Stimulated activated CD4-positive, alpha-beta T cell treated with anti-CD3 and anti-CD28 coated beads, Interleukin-1b, Interleukin-23, amount 100 ng/mL, for 1 hour (primary cell): ENCODE results near the gene TMSB10.
"Not testable (repeated sequence)": the region's sequence is repeated elsewhere in the genome, so short reads cannot be mapped to it uniquely, and the experiment has no call there.

ENCODE experiments used
- DNase-seq, 2 donors: peaks; one replicate each; pipeline ENCODE4 v3.0.0-alpha.2; 2020; ENCODE audit warnings: low read depth in 2 of 2

Gene TMSB10

DNA sequence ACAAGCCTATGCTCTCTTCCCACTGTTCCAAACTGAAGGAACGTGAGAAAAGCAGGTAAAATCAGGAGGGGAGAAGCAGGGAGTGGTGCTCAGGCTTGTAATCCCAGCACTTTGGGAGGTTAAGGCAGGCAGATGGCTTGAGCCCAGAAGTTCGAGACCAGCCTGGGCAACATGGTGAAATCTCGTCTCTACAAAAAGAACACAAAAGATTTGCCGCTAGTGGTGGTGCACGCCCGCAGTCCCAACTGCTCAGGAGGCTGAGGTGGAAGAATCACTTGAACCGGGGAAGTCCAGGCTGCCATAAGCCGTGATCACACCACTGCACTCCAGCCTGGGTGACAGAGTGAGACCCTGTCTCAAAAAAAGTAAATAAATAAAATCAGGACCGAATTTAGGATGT, 1.3 kb upstream of the TMSB10 start:
- DNase-seq, result no peak

DNA sequence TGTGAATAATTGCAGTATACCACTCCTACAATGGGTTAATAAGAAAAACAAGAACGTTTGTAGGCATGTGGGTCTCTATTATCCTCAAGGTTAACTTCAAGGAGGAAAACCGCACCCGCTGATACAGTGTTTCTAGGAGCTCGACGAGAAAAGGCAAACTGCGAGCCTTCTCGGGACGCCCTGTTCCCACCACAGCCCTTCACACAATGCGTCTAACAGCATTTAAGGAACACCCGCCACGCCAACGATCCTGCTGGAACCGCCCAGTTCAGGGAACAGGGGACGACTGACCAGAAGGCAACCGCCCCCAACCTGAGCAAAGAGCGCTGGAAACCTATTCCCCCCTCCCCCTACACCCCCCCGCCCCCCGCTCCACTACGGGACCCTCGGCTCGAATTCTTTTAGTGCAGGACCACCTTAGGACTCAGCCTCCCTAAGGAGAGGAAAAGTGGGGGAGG, 710 bp upstream of the TMSB10 start:
- DNase-seq, result no peak

DNA sequence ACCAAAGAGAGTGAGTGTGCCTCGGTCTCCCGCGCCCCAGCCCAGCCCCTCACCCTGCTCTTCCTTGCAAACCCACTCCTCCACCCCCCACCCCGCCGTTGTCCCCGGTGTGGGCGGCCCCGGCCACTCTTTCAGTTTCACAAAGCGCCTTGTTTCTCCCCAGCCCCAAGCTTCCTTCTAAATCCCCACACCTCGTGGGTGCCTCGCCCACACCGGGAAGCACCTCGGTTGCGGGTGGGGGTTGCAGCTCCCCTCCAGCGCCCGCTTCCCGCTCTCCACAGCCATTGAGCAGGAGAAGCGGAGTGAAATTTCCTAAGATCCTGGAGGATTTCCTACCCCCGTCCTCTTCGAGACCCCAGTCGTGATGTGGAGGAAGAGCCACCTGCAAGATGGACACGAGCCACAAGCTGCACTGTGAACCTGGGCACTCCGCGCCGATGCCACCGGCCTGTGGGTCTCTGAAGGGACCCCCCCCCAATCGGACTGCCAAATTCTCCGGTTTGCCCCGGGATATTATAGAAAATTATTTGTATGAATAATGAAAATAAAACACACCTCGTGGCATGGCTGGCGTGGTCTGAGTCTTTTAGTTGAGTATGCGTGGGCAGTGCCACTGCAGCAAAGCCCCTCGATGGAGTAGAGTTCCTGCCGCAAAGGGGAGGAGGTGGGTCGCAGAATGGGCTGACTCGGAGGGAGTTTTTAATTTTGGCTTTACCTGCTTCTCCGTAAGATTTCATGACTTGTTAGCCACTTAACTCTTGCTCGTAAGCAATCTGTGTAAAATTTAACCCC, 848 bp downstream of the TMSB10 start:
- no peak for DNase-seq

DNA sequence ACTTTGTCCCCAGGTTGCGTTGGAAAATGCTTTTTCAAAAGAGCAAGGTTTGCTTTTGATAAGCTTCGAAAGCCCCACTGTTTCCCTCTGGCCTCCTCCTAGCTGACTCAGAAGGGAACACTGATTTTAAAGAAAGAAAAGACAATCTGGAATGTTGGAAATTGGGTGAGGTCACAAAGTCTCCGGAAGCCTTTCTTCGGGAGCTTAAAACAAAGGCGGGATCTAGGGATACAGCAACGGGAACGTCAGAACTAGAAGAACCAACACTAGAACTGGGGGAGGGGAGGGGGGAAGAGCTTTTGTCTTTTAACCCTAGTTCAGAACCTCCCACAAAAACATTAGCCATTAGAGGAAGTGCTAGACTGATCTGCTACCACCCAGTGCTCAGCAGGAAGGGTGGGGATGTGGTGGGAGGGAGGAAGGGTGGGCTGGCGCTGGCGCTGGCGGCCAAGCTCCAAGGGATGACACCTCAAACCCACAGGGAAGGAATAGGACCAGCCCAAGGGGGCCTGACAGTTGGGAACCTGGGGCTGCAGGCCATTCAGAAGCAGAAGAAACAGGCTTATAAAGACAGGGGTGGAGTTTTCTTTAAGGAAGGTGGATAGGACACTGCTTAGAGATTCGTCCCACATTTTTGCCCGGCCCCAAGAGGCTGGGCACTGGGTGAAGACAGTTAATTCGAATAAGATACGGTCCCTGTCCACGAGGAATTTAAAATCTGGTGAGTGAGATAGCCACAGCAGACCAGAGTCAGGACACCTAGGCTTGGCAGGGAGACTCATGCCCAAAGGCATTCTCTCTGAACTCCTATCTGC, 1.7 kb downstream of the TMSB10 start:
- no peak for DNase-seq

DNA sequence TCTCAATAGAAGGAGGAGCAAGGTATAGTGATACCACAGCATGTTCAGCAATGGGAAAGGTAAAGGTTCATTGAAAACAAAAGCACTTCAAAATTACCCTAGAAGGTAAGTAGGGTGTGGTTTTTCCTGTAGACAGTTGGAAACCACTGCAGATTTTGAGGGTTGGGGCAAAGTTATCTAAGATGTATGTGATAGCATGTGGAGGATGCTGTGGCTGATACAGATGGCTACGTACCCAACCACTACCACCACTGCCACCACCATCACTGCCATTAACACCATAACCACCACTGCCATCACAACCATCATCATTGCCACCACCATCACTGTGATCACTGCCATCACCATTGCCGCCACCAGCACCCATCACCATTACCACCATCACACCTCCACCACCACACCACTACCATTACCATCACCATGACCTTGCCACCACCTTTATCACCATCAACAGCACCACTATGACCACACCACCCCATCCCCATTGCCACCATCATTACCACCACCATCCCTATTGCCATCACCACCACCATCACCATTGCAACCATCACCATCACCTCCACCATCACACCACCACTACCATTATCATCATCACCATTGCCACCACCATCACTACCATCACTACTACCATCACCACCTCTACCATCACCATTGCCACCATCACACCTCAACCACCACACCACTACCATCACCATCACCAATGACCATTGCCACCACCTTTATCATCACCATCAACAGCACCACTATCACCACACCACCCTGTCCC, 3.7 kb downstream of the TMSB10 start:
- DNase-seq, result no peak

DNA sequence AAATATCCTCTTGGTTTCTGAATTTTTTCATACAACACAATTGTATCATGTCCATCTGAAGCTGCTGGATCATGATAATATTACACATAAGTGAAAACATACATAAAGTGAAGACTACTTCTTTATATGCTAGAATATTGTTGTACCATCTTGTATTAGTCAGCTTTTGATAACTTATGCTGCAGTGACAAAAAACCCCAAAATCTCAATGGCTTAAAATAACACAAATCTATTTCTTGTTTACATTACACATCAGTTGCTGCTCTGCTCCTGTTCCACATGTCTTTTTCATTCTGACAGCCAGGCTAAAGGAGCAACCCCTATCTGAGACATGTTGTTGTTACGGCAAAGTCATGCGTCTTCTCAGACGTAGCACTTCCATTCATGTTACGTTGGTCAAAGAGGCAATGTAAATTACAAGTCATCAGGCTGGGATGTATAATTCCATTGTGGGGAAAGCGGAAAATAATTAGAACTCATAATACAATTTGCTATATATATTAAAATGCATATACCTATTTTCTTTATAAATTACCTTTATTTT, 5.8 kb downstream of the TMSB10 start:
- DNase-seq, result no peak

DNA sequence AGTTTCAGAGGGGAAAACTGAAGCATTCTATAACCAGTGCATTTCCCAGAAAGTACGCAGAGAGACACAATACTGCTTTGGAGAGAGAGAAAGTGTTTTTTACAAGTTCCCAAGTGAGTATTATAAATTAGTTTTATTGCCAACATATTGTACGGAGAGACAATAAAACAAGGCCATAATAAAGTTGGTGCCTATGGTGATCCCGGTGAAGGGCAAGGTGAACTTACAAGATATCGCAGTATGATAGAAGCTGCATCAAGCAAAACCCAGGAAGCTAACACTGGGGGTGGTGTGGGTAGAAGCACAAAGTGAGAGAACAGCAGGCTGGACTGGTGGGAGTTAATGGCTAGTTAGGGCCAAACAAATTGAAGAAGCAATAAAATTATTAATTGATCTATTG, 7.5 kb downstream of the TMSB10 start:
- DNase-seq, result no peak

DNA sequence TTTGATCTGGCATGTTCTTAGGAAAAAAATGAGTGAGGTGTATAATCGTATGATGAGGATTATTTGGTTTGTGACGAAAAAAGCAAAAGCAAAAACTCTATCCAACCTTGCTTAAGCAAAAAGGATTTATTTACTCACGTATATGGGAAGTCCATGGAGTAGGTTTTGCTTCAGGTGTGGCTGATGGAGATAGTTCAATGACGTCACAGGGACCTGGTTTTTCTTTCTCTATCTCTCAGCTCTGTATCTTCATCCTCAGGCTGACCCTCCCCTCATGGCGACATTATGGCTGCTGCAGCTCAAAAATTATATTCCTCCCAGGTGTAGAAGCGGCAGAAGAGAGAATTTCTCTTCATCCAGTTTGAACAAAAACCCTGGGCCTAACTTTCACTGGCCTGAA, 8.9 kb downstream of the TMSB10 start:
- DNase-seq, result no peak

DNA sequence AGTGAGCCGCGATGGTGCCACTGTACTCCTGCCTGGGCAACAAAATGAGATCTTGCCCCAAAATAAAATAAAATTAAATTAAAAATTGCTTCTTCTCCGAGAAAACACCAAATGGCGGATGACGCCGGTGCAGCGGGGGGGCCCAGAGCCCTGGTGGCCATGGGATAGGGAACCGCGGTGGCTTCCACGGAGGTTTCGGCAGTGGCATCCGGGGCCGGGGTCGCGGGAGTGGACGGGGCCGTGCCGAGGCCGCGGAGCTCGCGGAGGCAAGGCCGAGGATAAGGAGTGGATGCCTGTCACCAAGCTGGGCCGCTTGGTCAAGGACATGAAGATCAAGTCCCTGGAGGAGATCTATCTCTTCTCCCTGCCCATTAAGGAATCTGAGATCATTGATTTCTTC, 10.2 kb downstream of the TMSB10 start:
- not testable (repeated sequence) for DNase-seq

DNA sequence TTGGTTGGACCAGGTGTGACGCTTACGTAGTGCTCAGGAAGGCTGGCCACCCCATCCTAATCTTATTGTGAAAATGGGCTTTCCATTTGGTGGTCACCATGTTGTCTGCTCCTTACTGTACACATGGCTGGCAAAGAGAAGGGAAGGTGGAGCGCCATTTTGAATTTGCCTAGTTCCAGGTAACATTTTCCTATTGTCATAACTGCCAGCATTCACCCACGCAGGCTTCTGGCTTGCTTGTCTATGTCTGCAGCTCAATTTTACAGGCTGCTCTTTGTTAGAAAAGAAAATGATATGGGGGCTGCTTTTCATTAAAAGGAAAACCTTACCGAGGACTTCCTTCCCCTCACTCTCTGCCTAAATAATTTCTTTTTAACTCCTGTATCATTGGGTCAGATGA, 12.4 kb downstream of the TMSB10 start:
- DNase-seq, result not testable (repeated sequence)

DNA sequence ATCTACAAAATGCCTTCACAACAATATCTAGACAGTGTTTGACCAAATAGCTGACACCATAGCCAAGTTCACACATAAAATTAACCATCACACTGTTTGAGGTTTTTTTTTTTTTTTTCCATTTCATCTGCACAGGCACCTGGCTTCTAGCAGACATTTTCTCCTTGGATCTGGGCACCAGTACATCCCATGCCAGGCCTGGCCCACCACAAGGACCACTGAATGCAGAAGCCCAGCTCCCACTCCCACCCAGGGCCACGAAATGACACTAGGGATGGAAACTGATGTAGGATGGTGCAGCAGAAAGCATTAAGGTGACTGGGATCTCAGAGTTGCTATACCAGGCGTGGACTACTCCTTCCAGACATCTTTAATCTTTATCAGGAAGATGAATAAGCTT, 13.0 kb downstream of the TMSB10 start:
- no peak for DNase-seq

DNA sequence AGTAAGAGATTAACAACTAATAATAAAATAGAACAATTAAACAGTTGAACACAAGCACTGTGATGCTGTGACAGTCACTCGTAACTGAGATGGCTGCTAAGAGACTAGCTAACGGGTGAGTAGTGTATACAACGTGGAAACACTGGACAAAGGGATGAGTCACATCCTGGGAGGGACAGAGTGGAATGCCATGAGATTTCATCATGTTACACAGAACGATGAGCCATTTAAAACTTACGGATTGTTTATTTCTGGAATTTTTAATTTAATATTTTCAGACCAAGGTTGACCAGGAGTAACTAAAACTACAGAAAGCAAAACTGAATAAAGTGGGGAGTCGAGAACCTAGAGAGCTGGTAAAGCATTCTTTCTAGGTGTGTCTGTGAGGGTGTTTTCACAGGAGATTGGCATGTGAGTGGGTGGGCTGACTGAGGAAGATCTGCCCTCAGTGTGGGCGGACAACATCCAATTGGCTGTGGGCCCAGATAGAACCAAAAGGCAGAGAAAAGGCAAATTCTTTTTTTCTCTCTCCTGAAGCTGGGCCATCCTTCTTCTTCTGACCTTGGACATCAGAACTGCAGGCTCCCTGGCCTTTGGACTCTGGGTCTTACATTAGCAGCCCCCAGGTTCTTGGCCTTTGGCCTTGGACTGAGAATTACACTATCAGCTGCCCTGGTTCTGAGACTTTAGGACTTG, 14.6 kb downstream of the TMSB10 start:
- no peak for DNase-seq

DNA sequence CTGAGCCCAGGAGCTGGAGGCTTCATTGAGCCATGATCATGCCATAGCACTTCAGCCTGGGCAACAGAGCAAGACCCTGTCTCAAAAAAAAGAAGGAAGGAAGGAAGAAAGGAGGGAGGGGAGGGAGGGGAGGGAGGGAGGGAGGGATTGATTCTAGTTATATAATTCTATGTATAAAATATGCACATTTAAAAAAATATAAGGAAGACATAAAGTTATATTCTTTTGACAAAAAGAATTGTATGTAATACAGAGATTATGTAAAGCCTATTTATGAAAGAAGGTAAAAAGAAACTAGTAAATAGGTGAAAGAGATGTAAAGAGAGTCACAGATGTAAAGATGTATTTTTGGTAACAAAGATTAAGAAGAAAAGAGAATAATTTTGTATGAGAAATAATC, 17.6 kb downstream of the TMSB10 start:
- DNase-seq, result no peak

DNA sequence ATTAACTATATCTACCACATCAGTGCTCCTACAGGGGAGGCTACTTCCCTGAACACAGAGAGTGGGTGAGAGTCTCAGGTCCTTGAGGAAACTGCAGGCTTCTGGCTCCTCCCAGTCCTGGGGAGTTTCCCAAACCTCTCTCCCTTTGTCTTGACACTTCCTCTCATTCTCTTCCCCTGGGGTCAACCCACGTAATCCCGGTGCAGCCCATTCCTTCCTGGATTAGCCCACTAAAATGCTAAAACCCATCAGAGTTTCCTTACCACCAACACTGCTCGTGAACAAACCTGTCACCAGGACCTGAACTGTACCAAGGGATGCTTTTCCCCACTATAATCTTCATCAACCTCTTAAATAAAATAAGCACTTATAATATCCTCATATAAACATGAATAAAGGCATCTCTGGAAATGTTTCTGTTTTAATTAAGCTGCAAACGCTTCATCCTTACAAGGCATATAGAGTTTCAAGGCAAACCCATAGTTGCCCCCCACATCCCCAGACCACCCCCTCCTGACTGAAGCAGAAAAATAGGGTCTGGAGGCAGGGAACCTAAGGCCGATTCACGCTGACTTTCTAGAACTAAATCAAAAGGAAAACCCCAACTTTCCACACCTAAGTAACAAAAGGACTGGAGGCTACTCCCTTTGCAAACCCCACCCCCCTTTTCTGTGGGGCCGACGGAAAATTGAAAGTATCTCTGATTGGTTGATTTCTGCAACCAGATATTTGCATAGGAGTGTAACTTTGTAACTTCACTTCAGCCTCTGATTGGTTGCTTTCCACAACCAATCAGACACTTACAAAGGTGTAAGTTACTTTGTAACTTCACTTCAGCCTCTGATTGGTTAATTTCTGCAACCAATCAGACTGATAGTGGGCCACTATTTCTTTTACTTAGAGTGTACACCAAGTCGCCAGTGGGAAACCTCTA, 19.0 kb downstream of the TMSB10 start:
- DNase-seq, result no peak

DNA sequence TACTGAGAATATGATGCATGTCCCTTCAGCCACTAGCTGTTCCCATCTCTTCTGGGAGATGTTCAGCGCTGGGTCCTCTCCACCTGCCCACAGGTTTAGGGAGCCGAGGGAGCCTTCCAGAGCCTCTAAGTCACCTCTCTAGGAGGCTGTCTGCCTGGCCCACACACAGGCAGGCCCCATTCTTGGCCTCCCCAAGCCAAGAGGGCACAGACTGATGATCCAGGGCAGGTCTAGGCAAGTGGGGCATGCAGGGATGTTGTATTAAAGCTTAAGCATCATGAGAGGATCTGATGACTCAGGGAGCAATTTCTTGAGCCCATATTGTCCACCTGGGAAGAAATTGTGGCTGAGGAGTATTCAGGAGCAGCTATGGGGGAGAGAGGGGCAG, 19.9 kb downstream of the TMSB10 start:
- DNase-seq, result no peak

DNA sequence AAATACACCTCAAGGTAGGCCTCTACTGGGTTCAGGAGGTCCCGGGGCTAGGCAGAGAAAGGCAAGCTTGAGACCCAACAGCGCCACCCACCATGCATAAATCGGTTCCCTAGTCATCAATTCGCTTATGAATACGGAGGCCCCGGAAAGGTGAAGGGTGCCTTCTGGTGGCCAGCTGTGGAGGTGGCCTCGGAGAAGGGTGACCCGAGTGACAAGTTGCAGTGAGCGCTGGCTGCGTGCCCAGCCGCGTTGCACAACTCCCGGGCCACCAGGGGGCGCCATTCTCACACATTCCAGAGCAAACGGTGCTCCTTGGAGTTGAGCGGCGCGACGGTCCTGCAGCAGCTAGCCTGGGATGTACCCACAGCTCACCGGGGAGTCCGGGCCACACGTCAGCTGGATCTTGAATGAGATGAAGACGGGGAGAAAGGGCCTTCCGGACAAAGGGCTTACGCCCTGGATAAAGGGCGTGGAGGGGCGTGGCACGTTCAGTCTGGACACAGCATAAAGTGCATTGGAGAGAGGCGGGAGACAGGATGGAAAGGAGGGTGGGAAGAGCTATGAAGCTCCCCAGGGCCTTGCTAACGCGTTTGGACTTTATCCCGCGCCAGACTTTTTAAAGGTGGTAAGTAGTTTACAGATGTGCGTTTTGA, 20.4 kb downstream of the TMSB10 start:
- DNase-seq, result peak; percentile 96 to 99

DNA sequence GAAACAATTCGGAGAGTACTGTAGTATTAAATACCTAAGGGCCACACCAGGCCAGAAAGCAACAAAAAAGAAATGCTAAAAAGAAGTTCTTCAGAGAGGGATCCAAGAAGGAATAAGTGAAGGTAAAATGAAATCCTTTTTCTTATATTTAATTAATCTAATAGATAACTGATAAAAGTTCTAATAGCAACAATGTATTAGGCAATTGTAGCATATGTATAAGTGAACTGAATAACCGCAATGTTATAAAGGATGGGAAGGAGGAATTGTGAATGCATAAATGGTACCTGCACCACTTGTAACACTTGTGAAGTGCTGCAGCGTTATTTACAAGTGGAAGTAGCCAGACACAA, 21.8 kb downstream of the TMSB10 start:
- DNase-seq, result no peak

DNA sequence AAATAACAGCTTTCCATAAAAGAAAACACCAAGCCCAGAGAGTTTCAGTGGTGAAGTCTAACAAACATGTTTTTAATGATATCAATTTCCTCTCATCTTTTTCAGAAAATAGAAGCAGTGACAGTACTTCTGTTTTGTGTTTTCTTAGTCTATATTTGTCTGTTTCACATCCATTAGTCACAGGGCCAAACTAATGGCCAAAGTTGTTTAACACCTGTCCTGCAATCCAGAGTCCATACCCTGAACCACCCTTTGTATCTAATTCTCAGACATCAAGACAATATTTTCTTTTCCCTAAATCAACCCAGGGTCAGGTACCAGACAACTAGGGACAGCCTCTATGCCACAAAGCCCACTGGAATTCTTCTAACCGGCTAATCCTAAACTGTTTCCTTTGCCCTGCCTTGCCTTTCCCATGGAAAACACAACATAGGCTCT, 25.9 kb downstream of the TMSB10 start:
- DNase-seq, result no peak

DNA sequence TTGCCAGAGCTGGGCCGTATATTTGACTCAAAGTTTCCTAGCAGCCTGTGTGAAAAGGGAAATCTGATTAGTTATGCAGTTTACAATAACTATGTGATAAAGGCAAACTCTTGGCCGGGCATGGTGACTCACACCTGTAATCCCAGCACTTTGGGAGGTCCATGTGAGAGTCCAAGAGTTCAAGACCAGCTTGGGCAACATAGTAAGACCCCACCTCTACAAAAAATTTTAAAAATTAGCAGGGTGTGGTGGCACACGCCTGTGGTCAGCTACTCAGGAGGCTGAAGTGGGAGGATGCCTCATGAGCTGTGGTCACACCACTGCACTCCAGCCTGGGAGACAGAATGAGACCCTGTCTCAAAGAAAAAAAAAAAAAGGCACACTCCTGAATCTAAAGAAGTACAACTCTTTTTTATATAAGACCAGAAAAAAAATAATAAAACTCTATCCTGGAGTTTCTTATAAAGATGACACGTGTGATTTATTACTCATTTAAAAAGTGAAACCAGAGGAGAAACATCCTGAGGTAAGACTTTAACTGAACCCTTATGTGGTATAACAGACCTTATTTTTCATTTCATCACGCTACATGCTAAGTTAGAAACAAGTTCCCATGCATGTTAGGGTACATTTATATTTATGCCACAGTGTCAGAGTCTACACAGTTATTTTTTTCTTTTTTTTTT, 32.9 kb downstream of the TMSB10 start:
- DNase-seq, result no peak
